ENCODE results near the gene YPEL2.

Gene YPEL2

DNA sequence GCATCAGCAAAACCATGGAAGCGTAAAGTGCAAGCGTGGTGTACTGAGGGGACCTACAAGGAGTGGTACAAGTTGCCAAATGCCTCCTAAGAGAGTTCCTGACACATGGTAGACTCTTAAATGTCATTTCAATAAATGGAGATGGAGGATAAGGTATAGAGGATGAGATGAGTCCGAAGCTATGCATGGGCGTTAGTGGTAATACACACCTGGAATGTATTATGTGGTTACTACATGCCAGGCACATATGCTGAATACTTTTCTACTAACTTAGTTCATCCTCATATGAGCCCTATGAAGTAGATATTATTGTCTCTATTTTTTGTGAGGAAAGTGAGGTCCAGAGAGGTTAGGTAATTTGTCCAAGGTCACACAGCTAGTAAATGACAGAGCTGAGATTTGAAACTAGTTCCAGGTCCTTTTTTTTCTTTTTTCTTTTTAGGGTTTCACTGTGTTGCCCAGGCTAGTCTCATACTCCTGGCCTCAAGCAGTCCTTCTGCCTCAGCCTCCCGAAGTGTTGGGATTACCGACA lies 15.5 kb downstream of the YPEL2 start:
- H3K4me1 ChIP-seq (ENCODE audit: control extremely low read depth in 1 of 4, control insufficient read depth in 4 of 4, insufficient read depth in 4 of 4, low read length in 3 of 4), result no peaks in the 10 kb centered on the region
- POLR2A ChIA-PET, result interaction anchor here (0.7 kb wide), 1 partner anchor 184 kb away, joined by 4 read pairs; no protein-coding TSS in a partner anchor

DNA sequence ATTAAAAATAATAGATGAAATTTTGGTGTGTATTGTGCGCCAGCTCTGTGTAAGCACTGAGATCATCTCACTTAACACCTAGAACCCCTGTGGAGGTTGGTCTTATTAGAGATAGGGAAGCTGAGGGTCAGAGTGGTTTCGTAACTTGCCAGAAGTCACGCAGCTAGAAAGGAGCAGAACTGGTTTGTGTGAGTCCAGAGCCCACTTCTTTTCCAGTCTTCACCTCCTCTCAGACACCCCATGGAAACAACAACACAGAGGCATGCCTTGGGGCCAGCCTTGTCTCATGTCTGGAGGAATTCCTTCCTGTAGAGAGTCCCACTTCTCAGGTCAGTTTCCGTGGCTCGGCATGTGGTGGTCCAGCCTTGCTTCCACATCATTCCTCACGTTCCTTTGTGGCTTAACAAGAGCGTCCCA lies 16.5 kb downstream of the YPEL2 start:
- no peak for DNase-seq
- H3K4me1 ChIP-seq (ENCODE audit: control extremely low read depth in 1 of 4, control insufficient read depth in 4 of 4, insufficient read depth in 4 of 4, low read length in 3 of 4), result no peaks in the 10 kb centered on the region
- no peaks in the 10 kb centered on the region for H3K27me3 ChIP-seq (replicated peaks in 2 of 5; ENCODE audit: control insufficient read depth in 4 of 5, insufficient read depth in 5 of 5, low read length in 4 of 5)
- peaks cover under 1 to 5% (median 2%) of the 10 kb centered on the region in 4 experiments for H3K36me3 ChIP-seq (ENCODE audit: control insufficient read depth in 4 of 4, insufficient read depth in 4 of 4, low read length in 3 of 4)
- H3K4me3 ChIP-seq (ENCODE audit: control insufficient read depth in 1 of 7, extremely low read depth in 1 of 7, insufficient read depth in 4 of 7, low read depth in 2 of 7, low read length in 6 of 7), result no peak overlapping the region
- H3K9me3 ChIP-seq (ENCODE audit: control extremely low read depth in 1 of 5, control insufficient read depth in 4 of 5, insufficient read depth in 2 of 5, low read depth in 1 of 5, low read length in 4 of 5), result no peaks in the 10 kb centered on the region
- WGBS (ENCODE audit: insufficient coverage), result 91% methylated on average over 5 of the region's 7 CpGs
- ChIA-PET CTCF (interaction anchor here (0.6 to 1.1 kb wide), 3 partner anchors 10 to 43 kb away, joined by 3 read pairs; no protein-coding TSS in a partner anchor), POLR2A (no interaction called here)
- H3K27ac ChIP-seq (ENCODE audit: insufficient read depth in 1 of 2, low read depth in 1 of 2, low read length in 2 of 2, poor library complexity in 1 of 2, severe bottlenecking in 2 of 2), result no peak overlapping the region

More for the DNA sequence above, 15.5 kb downstream of the YPEL2 start:
- DNase-seq, result no peak
- WGBS (ENCODE audit: insufficient coverage), result 92% methylated on average over 4 of the region's 6 CpGs
- Histone ChIP-seq H3K36me3 (ENCODE audit: control insufficient read depth in 4 of 4, insufficient read depth in 4 of 4, low read length in 3 of 4) (peaks cover 0 to 3% (median 0%) of the 10 kb centered on the region in 4 experiments), H3K27ac (ENCODE audit: insufficient read depth in 1 of 2, low read depth in 1 of 2, low read length in 2 of 2, poor library complexity in 1 of 2, severe bottlenecking in 2 of 2) (no peak overlapping the region), H3K9me3 (ENCODE audit: control extremely low read depth in 1 of 5, control insufficient read depth in 4 of 5, insufficient read depth in 2 of 5, low read depth in 1 of 5, low read length in 4 of 5) (no peaks in the 10 kb centered on the region), H3K27me3 (replicated peaks in 2 of 5; ENCODE audit: control insufficient read depth in 4 of 5, insufficient read depth in 5 of 5, low read length in 4 of 5) (no peaks in the 10 kb centered on the region), H3K4me3 (ENCODE audit: control insufficient read depth in 1 of 7, extremely low read depth in 1 of 7, insufficient read depth in 4 of 7, low read depth in 2 of 7, low read length in 6 of 7) (no peak overlapping the region)
- CTCF ChIA-PET, result interaction anchor here (0.8 to 1.3 kb wide), 2 partner anchors 11 to 33 kb away, joined by 3 read pairs; no protein-coding TSS in a partner anchor

GRCh38 chr17:59349178-59349577 lies 17.7 kb downstream of the YPEL2 start:
- Histone ChIP-seq H3K4me1 (ENCODE audit: control extremely low read depth in 1 of 4, control insufficient read depth in 4 of 4, insufficient read depth in 4 of 4, low read length in 3 of 4) (no peaks in the 10 kb centered on the region), H3K27me3 (replicated peaks in 2 of 5; ENCODE audit: control insufficient read depth in 4 of 5, insufficient read depth in 5 of 5, low read length in 4 of 5) (no peaks in the 10 kb centered on the region), H3K9me3 (ENCODE audit: control extremely low read depth in 1 of 5, control insufficient read depth in 4 of 5, insufficient read depth in 2 of 5, low read depth in 1 of 5, low read length in 4 of 5) (no peaks in the 10 kb centered on the region), H3K27ac (ENCODE audit: insufficient read depth in 1 of 2, low read depth in 1 of 2, low read length in 2 of 2, poor library complexity in 1 of 2, severe bottlenecking in 2 of 2) (no peak overlapping the region), H3K36me3 (ENCODE audit: control insufficient read depth in 4 of 4, insufficient read depth in 4 of 4, low read length in 3 of 4) (peaks cover 2 to 14% (median 6%) of the 10 kb centered on the region in 4 experiments), H3K4me3 (ENCODE audit: control insufficient read depth in 1 of 7, extremely low read depth in 1 of 7, insufficient read depth in 4 of 7, low read depth in 2 of 7, low read length in 6 of 7) (no peak overlapping the region)
- POLR2A ChIA-PET, result interaction anchor here (0.6 to 0.7 kb wide), 2 partner anchors 82 to 1080 kb away, joined by 3 to 4 read pairs; no protein-coding TSS in a partner anchor
- DNase-seq, result no peak
- CTCF ChIA-PET, result interaction anchor here (0.9 to 1.1 kb wide), 2 partner anchors 19 to 36 kb away, joined by 3 read pairs; no protein-coding TSS in a partner anchor
- 89% methylated on average over 6 of the region's 8 CpGs for WGBS (ENCODE audit: insufficient coverage)

DNA sequence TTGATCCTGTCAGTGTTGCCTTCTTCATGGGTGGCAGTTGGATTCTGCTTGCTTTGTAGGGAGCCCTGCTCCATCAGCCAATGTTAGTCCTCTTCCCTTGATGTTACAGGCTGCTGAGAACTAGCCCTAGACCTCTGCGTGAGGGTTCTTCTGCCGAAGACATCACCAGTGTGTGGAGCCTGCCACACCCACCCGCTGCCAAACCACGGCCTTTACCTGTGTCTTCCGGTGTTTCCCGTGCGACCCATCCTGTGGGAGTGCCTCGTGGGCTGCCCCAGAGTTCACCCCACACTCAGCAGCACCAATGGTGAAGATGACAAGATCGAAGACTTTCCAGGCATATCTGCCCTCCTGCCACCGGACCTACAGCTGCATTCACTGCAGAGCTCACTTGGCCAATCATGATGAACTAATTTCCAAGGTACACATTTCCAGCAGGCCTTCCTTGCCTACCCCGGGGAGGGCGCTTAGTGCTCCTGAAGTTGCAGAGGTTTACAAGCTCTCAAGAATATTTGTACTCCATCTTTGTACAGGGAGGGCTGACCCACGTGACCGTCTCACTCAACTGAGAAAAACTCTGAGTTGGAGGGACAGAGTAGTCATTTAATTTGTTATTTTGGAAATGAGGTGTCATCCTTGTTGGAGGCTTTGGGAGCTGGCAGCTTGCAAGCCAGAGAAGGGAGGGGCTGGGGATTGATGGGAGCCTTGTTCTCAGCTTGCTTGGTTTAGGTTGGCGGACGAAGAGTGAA lies 21.8 kb downstream of the YPEL2 start:
- Histone ChIP-seq H3K27ac (ENCODE audit: insufficient read depth in 1 of 2, low read depth in 1 of 2, low read length in 2 of 2, poor library complexity in 1 of 2, severe bottlenecking in 2 of 2) (no peak overlapping the region), H3K27me3 (replicated peaks in 2 of 5; ENCODE audit: control insufficient read depth in 4 of 5, insufficient read depth in 5 of 5, low read length in 4 of 5) (no peaks in the 10 kb centered on the region), H3K9me3 (ENCODE audit: control extremely low read depth in 1 of 5, control insufficient read depth in 4 of 5, insufficient read depth in 2 of 5, low read depth in 1 of 5, low read length in 4 of 5) (peaks cover 0 to 9% (median 0%) of the 10 kb centered on the region in 5 experiments), H3K4me1 (ENCODE audit: control extremely low read depth in 1 of 4, control insufficient read depth in 4 of 4, insufficient read depth in 4 of 4, low read length in 3 of 4) (no peaks in the 10 kb centered on the region), H3K4me3 (ENCODE audit: control insufficient read depth in 1 of 7, extremely low read depth in 1 of 7, insufficient read depth in 4 of 7, low read depth in 2 of 7, low read length in 6 of 7) (no peak overlapping the region), H3K36me3 (ENCODE audit: control insufficient read depth in 4 of 4, insufficient read depth in 4 of 4, low read length in 3 of 4) (peaks cover 8 to 42% (median 19%) of the 10 kb centered on the region in 4 experiments)
- POLR2A ChIA-PET, result no interaction called here
- WGBS (ENCODE audit: insufficient coverage), result 96% methylated on average over 14 of the region's 16 CpGs
- CTCF ChIA-PET, result interaction anchor here (0.6 to 1.2 kb wide), 2 partner anchors 22 to 26 kb away, joined by 3 read pairs; no protein-coding TSS in a partner anchor
- DNase-seq, result no peak

- CTCF ChIA-PET, result interaction anchor here (0.6 to 1.2 kb wide), 3 partner anchors 9 to 25 kb away, joined by 3 read pairs; no protein-coding TSS in a partner anchor
- H3K9me3 ChIP-seq (ENCODE audit: control extremely low read depth in 1 of 5, control insufficient read depth in 4 of 5, insufficient read depth in 2 of 5, low read depth in 1 of 5, low read length in 4 of 5), result peaks cover 0 to 9% (median 0%) of the 10 kb centered on the region in 5 experiments
- H3K36me3 ChIP-seq (ENCODE audit: control insufficient read depth in 4 of 4, insufficient read depth in 4 of 4, low read length in 3 of 4), result peaks cover 8 to 42% (median 19%) of the 10 kb centered on the region in 4 experiments
- no peaks in the 10 kb centered on the region for H3K4me1 ChIP-seq (ENCODE audit: control extremely low read depth in 1 of 4, control insufficient read depth in 4 of 4, insufficient read depth in 4 of 4, low read length in 3 of 4)
- H3K4me3 ChIP-seq (ENCODE audit: control insufficient read depth in 1 of 7, extremely low read depth in 1 of 7, insufficient read depth in 4 of 7, low read depth in 2 of 7, low read length in 6 of 7), result no peak overlapping the region
- POLR2A ChIA-PET, result no interaction called here
- 98% methylated on average over 4 of the region's 9 CpGs for WGBS (ENCODE audit: insufficient coverage)
- H3K27ac ChIP-seq (ENCODE audit: insufficient read depth in 1 of 2, low read depth in 1 of 2, low read length in 2 of 2, poor library complexity in 1 of 2, severe bottlenecking in 2 of 2), result no peak overlapping the region
- no peaks in the 10 kb centered on the region for H3K27me3 ChIP-seq (replicated peaks in 2 of 5; ENCODE audit: control insufficient read depth in 4 of 5, insufficient read depth in 5 of 5, low read length in 4 of 5)
- no peak for DNase-seq
Measured at GRCh38 chr17:59353936-59354755, 22.7 kb downstream of the YPEL2 start.

- H3K36me3 ChIP-seq (ENCODE audit: control insufficient read depth in 4 of 4, insufficient read depth in 4 of 4, low read length in 3 of 4), result peaks cover 8 to 42% (median 19%) of the 10 kb centered on the region in 4 experiments
- 100% methylated on average over 2 of the region's 4 CpGs for WGBS (ENCODE audit: insufficient coverage)
- H3K27ac ChIP-seq (ENCODE audit: insufficient read depth in 1 of 2, low read depth in 1 of 2, low read length in 2 of 2, poor library complexity in 1 of 2, severe bottlenecking in 2 of 2), result no peak overlapping the region
Measured at GRCh38 chr17:59355030-59355701, 23.7 kb downstream of the YPEL2 start.

More at GRCh38 chr17:59355030-59355701, 23.7 kb downstream of the YPEL2 start:
- H3K4me1 ChIP-seq (ENCODE audit: control extremely low read depth in 1 of 4, control insufficient read depth in 4 of 4, insufficient read depth in 4 of 4, low read length in 3 of 4), result no peaks in the 10 kb centered on the region
- ChIA-PET POLR2A (interaction anchor here (1.4 kb wide), 1 partner anchor 11 kb away, joined by 5 read pairs; no protein-coding TSS in a partner anchor), CTCF (interaction anchor here (0.9 to 1.1 kb wide), 4 partner anchors 8 to 85 kb away, joined by 3 to 5 read pairs (median 3); no protein-coding TSS in a partner anchor)
- peaks cover 0 to 9% (median 0%) of the 10 kb centered on the region in 5 experiments for H3K9me3 ChIP-seq (ENCODE audit: control extremely low read depth in 1 of 5, control insufficient read depth in 4 of 5, insufficient read depth in 2 of 5, low read depth in 1 of 5, low read length in 4 of 5)
- H3K27me3 ChIP-seq (replicated peaks in 2 of 5; ENCODE audit: control insufficient read depth in 4 of 5, insufficient read depth in 5 of 5, low read length in 4 of 5), result no peaks in the 10 kb centered on the region
- DNase-seq, result no peak
- H3K4me3 ChIP-seq (ENCODE audit: control insufficient read depth in 1 of 7, extremely low read depth in 1 of 7, insufficient read depth in 4 of 7, low read depth in 2 of 7, low read length in 6 of 7), result no peak overlapping the region
